GM12872 (cell line): Measurements from ENCODE around the gene NOL4L.

Experiments used
- TF ChIP-seq, protein P1 (sequence below): IDR thresholded peaks from 3 replicates; pipeline ENCODE4 v1.5.1; 2011; ENCODE audit warnings: low read depth, mild to moderate bottlenecking, low read length, moderate library complexity; ENCODE audit not compliant: insufficient read depth

The NOL4L gene

DNA sequence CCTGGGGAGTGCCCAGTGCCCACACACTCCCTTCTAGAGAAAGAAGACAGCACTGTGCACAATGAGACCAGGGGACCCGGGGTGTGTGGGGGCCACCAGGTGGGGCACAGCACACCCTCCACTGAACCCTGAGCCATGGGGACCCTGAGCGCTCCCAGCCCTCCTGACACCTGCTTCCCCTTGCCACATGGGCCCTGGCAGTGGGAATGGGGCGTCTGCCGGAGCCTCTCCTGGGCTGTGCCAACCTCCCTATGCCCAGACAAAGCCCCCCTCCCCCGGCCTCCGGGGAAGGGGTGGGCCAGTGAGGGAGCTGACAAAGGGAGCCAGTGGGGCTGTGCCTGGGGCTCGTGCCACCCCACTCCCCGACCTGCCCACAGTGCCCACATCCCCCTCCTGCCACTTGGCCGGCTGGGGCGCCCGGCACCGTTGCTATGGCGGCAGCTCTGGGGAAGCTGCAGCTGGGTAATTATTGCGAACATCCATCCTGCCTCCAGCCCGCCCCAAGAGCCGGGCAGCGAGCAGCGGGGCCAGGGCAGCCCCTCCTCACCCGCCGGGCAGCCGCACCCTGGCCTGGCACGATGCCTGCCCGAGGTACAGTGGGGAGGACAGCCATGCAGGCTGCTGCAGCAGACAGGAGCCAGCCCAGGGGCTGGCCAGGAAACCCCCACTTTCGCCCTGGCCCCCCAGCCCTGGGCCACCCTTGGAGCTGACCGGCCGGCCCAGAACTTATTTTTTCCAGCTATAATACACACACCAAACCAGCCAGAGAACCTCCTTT, 41.9 kb upstream of the NOL4L start:
- TF ChIP-seq, protein P1, sequence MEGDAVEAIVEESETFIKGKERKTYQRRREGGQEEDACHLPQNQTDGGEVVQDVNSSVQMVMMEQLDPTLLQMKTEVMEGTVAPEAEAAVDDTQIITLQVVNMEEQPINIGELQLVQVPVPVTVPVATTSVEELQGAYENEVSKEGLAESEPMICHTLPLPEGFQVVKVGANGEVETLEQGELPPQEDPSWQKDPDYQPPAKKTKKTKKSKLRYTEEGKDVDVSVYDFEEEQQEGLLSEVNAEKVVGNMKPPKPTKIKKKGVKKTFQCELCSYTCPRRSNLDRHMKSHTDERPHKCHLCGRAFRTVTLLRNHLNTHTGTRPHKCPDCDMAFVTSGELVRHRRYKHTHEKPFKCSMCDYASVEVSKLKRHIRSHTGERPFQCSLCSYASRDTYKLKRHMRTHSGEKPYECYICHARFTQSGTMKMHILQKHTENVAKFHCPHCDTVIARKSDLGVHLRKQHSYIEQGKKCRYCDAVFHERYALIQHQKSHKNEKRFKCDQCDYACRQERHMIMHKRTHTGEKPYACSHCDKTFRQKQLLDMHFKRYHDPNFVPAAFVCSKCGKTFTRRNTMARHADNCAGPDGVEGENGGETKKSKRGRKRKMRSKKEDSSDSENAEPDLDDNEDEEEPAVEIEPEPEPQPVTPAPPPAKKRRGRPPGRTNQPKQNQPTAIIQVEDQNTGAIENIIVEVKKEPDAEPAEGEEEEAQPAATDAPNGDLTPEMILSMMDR = no peak

- TF ChIP-seq, protein P1 = no peak
Measured at GRCh38 chr20:32626407-32626806, 41.3 kb upstream of the NOL4L start.

GRCh38 chr20:32625996-32626395, 40.9 kb upstream of the NOL4L start:
- TF ChIP-seq, protein P1 = no peak

DNA sequence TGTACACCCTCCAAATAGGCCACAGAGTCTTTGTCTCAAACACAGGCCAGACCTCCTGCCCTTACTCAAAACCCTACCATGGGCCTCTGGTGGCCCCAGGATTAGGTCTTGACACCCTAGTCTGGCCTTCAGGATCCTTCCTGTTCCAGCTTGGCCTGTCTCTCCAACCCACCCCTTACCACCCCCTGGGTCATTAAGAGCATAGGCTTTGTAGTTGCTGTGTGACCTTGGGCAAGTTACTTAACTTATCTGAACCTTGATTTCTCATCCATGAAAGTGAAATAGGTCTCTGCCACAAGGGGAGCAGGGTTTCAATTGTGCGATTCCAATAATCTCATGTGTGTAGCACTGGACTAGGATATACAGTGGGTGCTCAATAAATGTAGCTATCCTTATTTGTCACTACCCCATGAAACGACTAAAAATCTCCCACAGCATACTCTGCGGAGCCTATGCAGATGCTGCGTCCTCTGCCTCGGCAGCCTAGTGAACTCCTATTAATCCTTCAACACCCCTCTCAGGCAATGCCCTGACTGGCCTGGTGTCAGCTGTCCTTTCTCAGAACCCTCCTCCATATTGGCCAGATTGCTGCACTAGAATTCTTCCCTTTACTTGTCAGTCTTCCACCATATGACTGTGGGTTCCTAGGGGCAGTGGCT, 39.7 kb upstream of the NOL4L start:
- TF ChIP-seq, protein P1 = no peak

- TF ChIP-seq, protein P1 = no peak
Measured at GRCh38 chr20:32623667-32624157, 38.6 kb upstream of the NOL4L start.

- TF ChIP-seq, protein P1 = no peak
Measured at GRCh38 chr20:32622585-32623468, 37.7 kb upstream of the NOL4L start.
